Measurements from ENCODE around the gene ZNF32. TPM values are rescaled to one million over a fixed set of nuclear protein-coding genes. Genes with fewer than 3 reads are reported as not detected.
A peak's percentile ranks its signal among the peaks of the same experiment; 100 is the strongest.

The ZNF32 gene
- 96.9 and 107 TPM in 2 replicates for total RNA-seq (2014; rRNA removed; shearing (Covaris generic); ENCODE audit: low replicate concordance)

DNA sequence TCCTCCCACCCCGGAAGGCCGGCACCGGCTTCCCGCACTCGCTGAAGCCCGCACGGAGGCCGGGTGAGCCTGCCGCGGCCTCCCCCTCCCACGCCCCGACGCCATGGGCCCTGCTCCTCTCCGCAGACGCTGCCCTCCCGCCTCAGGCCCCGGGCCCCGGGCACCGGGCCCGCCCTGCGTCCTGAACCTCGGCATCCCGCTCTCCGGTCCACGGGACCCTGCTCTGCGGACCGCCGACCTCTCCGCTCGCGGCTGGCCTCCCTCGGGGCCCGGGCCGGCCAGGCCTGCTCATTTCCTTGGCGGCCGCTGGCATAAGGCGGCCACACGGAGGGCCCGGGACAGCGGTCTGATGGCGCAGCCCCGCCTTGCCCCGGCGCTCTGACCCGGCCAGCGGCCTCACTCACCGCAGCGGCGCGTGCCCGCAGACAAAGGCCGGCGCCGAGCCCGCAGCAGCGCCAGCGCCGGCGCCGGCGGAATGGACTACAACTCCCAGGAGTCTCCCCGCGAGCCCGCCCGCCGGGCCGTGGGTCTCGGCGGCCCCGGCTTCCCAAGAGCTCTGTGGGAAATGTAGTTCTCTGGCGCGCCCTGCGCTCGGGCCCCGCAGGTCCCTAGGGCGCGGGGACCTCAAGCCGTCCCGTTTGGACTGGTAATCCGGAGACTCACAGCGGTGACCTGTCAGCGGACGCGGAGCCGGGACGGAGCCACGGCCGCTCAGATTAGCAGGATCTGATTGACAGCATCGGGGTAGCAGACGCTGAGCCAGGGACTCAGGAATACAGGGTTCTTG, at the start of gene ZNF32:
Gene ZNF32 (minus strand): TSS at position 484 of the 787 bp plus-strand sequence. CDS start 2,748 bp downstream, outside the sequence.
- peak; percentile 82 for DNase-seq (ENCODE audit: low read depth)
- in situ Hi-C loops (cut with HindIII; ENCODE audit: low pct_unique_long_range_greater_than_20kb, low sequenced_read_pairs): no loop called here

DNA sequence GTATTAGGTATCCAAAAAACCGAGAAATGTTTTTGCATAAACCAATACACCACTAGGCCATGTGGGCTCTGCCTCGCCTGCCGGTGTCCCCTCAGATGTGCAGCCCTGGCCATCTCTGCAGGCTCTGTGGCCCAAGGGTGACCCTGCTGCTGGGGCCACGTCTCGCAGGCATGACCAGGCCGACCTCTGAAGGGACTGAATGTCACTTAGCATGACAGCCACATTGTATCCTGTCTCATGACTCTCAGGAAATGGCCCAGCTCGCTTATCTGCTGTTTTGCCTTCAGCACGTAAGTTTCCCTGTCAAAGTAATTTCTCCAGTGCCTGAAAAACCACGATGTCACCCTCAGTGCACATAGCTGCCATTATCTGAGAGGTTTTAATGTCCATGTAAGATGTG, 49.5 kb upstream of the ZNF32 start:
- DNase-seq (ENCODE audit: low read depth): peak; percentile 38
- in situ Hi-C loops (cut with HindIII; ENCODE audit: low pct_unique_long_range_greater_than_20kb, low sequenced_read_pairs): no loop called here

GRCh38 chr10:43696909-43697483, 48.3 kb upstream of the ZNF32 start:
- DNase-seq (ENCODE audit: low read depth): no peak
- in situ Hi-C loops (cut with HindIII; ENCODE audit: low pct_unique_long_range_greater_than_20kb, low sequenced_read_pairs): no loop called here

- DNase-seq (ENCODE audit: low read depth): no peak
- in situ Hi-C loops (cut with HindIII; ENCODE audit: low pct_unique_long_range_greater_than_20kb, low sequenced_read_pairs): no loop called here
These were observed 47.0 kb upstream of the ZNF32 start for GRCh38 chr10:43695730-43696129.

DNA sequence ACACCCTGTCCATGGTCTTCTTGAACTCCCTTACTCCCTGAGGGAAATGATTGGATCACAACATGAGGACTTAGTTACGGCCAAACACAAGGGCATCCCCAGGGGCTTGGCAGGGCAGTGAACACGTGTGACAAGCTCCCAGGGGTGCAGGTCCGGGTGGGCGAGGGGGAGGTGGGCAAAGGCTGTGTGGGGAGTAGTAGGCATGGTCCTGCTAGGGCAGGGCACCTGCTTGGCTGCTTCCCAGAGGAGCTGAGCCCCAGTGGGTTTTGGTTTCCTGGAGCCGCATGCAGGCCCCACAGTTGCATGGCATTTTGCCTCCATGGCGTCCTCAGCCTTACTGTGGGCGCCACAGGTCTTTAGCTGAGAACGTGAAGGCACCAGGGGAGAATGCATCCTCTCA, 46.6 kb upstream of the ZNF32 start:
- in situ Hi-C loops (cut with HindIII; ENCODE audit: low pct_unique_long_range_greater_than_20kb, low sequenced_read_pairs): no loop called here
- DNase-seq (ENCODE audit: low read depth): no peak

- no peak for DNase-seq (ENCODE audit: low read depth)
- in situ Hi-C loops (cut with HindIII; ENCODE audit: low pct_unique_long_range_greater_than_20kb, low sequenced_read_pairs): no loop called here
These were observed 45.8 kb upstream of the ZNF32 start for GRCh38 chr10:43694526-43694925.

DNA sequence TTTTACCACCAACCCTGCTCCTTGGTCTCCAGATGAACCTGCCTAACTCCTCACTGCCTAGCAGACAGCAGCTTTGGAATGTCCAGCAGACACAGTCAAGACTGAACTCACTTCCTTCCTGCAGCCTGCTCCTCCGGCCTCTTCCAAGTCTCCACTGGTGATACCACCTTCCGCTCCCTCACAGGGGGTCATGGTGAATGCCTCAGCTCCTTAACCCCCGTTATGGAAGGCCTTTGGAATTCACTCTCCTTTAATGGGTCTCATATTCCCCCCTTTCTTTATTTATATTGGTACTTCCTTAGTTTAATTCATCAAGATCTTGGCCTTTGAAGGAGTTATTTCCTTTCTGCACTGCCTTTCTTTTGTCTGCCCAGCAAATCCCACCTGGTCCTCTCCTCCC, 44.9 kb upstream of the ZNF32 start:
- in situ Hi-C loops (cut with HindIII; ENCODE audit: low pct_unique_long_range_greater_than_20kb, low sequenced_read_pairs): no loop called here
- DNase-seq (ENCODE audit: low read depth): no peak

DNA sequence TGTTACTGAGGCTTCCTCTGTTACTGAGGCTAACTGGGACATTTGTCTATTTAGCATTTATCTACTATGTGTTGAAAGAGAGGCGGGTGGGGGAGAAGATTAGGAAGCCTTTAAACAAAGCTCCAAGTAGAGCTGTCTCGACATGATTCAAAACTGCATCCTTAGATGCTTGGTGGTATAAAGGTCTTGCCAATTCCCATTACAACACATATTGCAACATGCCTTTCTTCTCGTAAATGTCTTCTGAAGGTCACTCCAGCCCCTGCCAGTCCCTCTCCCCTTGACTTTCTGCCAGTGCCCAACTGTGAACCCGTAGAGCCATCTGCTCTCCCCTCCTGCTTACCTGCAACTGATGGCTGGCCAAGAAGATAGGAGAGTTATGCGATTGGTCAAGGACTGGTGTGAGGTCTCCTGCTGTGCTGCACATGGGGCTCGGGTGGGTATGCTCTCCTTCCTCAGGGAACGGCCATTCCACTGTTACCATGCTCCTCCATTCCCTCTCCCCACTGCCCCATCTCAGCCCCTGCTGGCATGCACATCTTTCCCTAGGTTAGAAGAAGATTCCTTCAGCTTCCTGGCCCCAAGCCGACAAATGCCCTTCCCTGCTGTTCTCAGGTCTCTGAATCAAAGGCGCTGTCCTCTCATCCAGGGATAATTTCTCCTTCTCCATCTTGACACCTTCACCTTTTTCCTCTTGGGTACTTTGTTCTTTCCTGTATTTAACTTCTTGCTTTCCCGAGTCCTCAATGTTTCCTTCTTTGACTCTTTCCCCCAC, 43.6 kb upstream of the ZNF32 start:
- in situ Hi-C loops (cut with HindIII; ENCODE audit: low pct_unique_long_range_greater_than_20kb, low sequenced_read_pairs): no loop called here
- no peak for DNase-seq (ENCODE audit: low read depth)

DNA sequence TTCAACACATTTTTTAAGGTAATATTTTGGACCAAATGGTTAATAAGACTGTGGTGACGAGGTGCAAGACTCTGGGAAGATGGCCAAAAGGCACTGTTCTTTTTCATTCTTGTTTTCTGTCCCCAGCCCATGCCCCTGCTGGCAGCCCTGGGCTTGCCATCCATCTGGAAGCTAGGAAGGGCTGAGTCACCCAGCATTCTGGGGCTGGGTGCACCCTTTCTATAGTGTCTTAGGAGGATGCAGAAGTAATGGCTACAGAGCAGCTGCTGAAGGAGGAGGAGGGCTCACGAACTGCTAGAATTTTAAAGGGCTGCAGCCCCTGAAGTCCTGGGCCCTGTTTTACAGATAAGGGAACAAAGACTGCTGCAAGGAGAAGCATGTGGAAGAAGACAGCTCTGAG, 42.8 kb upstream of the ZNF32 start:
- in situ Hi-C loops (cut with HindIII; ENCODE audit: low pct_unique_long_range_greater_than_20kb, low sequenced_read_pairs): no loop called here
- no peak for DNase-seq (ENCODE audit: low read depth)

GRCh38 chr10:43689955-43690771, 41.5 kb upstream of the ZNF32 start:
- DNase-seq (ENCODE audit: low read depth): peak; percentile 76
- in situ Hi-C loops (cut with HindIII; ENCODE audit: low pct_unique_long_range_greater_than_20kb, low sequenced_read_pairs): no loop called here

- in situ Hi-C loops (cut with HindIII; ENCODE audit: low pct_unique_long_range_greater_than_20kb, low sequenced_read_pairs): no loop called here
- DNase-seq (ENCODE audit: low read depth): peak; percentile 21
These were observed 40.9 kb upstream of the ZNF32 start for GRCh38 chr10:43689618-43689954.

DNA sequence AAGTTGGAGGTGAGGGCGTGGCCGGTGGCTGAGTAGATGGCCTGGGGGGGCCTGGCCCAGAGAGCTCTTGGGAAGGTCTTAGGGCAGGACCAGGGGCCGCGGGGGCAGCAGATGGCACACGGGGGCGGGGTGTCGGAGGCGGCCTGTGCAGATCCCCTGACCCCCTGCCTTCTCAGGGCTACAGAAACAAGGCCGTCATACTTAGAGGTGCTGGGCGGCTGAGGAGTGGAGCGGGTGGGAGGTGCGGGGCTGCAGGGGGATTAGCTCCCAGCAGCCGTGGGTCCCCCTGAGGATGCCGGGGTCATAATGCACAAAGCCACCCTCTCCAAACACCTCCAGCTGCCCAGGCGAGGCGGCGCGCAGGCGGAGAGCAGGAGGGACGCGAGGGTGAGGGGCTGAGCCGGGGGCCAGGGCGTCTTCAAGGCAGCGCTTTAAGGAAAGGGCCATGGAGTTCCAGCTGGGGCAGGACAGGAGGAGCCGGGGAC, 40.4 kb upstream of the ZNF32 start:
- in situ Hi-C loops (cut with HindIII; ENCODE audit: low pct_unique_long_range_greater_than_20kb, low sequenced_read_pairs): no loop called here
- DNase-seq (ENCODE audit: low read depth): no peak

DNA sequence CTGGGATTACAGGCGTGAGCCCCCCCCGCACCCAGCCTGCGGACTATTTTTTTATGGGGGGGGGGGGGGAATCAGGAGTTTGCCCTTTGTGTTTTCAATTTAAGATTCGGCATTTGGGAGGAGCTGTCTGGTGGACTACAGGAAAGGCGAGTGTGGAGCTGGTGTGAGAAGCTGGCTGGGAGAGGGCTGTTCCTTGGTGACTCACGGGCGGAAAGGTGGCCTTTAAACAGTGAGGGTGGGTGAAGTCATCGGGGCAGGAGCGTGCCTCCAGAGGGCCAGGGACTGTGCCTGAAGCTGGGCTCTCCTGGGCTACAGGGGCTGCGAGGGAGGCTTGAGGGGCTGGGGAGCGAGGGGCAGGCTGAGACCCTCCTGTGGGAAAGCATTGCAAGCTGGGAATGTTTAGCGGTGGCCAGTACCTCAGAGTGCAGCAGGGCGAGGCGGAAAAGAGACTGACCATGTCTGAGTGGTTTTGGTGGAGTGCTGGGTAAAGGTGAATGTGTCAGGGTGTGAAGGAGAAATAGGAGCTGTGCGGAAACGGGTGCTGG, 39.7 kb upstream of the ZNF32 start:
- DNase-seq (ENCODE audit: low read depth): no peak
- in situ Hi-C loops (cut with HindIII; ENCODE audit: low pct_unique_long_range_greater_than_20kb, low sequenced_read_pairs): no loop called here

DNA sequence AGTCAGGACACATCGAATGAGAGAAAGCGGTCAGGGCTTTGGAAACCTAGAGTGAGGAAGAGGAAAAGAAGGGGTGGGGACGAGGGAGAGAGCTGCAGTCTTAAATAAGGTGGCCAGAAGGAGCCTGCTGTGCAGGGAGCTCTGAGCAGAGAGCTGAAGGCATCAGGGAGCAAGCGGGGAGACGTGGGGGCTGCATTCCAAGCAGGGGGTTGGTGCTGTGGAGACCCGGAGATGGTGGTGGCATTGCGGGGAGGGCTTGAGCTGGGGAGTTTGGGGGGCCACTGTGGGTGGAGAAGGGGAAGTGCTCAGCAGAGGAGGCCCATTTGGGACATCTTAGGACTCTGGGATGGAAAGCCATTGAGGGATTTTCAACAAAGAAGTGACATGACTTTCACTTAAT, 38.7 kb upstream of the ZNF32 start:
- in situ Hi-C loops (cut with HindIII; ENCODE audit: low pct_unique_long_range_greater_than_20kb, low sequenced_read_pairs): no loop called here
- no peak for DNase-seq (ENCODE audit: low read depth)

DNA sequence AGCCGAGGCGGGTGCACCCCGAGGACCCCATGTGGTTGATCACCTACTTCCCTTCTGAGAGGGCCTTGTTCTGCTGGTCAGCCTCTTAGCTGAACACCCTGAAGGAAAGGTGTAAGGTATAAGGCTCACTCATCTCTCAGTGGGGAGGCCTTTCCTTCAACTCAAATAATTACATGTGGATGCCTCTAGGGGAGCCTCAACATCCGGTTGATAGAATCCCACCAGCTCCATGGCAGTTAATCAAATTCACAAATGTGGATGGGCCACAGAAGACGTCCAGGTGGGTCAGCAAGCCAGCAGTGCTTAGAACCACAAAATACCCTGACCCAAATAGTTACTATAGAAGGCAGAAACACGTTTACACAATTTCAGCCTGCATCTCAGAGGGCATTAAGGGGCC, 37.7 kb upstream of the ZNF32 start:
- DNase-seq (ENCODE audit: low read depth): no peak
- in situ Hi-C loops (cut with HindIII; ENCODE audit: low pct_unique_long_range_greater_than_20kb, low sequenced_read_pairs): no loop called here

DNA sequence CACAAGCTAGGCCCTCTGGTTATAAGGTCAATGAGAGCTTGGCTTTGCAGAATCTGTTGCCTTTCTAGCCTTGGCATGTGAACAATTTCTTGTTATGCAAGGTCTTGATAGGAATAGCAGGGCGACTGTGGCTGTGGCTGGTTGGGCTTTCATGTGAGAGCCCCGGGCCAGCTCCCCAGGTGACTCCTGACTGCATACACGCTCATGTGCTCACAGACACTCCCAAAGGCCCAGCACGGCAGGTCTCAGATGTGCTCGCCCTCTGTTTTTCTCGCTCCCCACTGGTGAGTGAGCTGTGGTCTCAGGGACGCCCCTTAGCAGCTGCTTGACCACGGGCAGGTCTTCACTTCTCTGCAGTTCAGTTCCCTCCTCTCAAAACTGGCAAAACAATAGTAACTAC, 37.1 kb upstream of the ZNF32 start:
- in situ Hi-C loops (cut with HindIII; ENCODE audit: low pct_unique_long_range_greater_than_20kb, low sequenced_read_pairs): no loop called here

DNA sequence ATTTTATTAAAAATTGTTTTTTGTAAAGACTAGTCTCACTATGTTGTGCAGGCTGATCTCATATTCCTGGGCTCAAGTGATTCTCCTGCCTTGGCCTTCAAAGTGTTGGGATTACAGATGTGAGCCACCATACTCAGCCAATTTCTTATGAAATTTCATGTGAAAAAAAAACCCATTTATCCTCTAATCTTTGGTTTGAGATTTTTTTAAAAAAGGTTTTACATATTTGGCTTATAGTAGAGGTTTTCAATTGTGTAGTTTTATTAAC, 35.5 kb upstream of the ZNF32 start:
- DNase-seq (ENCODE audit: low read depth): no peak
- in situ Hi-C loops (cut with HindIII; ENCODE audit: low pct_unique_long_range_greater_than_20kb, low sequenced_read_pairs): no loop called here

More for the DNA sequence above, 37.1 kb upstream of the ZNF32 start:
- DNase-seq (ENCODE audit: low read depth): no peak

DNA sequence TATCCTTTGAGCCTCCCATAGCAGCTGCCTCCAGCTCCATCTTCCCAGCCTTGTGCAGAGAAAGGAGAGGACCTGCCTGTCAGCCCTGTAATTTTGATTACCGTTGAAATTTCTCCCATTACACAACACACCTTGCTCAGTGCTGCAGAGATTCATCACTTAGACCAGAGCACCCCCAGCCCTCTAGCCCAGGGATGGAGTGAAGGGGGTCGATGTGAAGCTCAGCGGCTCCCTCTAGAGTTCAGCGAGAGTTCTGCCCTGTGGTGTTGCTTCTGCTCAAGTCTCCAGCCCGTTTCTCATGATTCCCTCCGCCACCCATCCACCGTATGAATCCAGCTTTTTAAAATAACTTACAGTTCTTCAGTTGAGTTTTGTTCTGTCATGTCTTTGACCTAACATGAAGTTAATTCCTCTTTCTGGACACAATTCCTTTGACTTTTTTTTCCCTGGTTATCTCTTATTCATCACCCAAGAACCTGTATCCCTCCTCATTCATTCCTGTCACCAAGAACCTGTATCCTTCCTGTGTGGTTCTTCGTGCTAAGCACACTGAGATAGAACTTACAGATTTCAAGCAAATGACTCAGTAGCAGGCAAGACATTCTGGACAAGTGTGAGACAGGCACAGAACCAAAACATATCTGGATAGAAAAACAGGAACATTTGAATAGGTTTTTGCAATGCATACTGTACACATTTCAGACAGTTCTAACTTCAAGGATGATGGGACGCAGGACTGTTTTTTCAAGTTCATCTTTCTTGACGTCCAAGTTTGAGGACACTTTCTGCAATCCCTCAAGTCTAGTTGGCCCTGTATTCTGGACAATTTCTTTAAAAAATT, 35.0 kb upstream of the ZNF32 start:
- in situ Hi-C loops (cut with HindIII; ENCODE audit: low pct_unique_long_range_greater_than_20kb, low sequenced_read_pairs): no loop called here
- no peak for DNase-seq (ENCODE audit: low read depth)
